IMR-90 (cell line): ENCODE results near the gene ZNF609. TPM values are rescaled to one million over a fixed set of nuclear protein-coding genes. Genes with fewer than 3 reads are reported as not detected.

Experiments used
- ATAC-seq: fragments of 200-7000 bp; cut with Tn5 transposase; 2 replicates; pipeline ENCODE4 v1.9.1; 2020; ENCODE audit warnings: low read depth, mild to moderate bottlenecking, moderate library complexity
- BruUV-seq: library from RNA; stranded (reverse); fragments of 400-500 nt; replicated peaks from 2 replicates; lab custom pipeline; 2021; lab: Mats Ljungman, UMichigan
- CTCF ChIA-PET: fragments of 300-600 bp; formaldehyde crosslinking; extraction: SDS; loops from one replicate; lab custom pipeline; 2021; ENCODE audit warnings: antibody characterized with exemption; lab: Yijun Ruan, JAX
- POLR2A ChIA-PET: fragments of 300-600 bp; sonication (Branson Sonifier 250); formaldehyde crosslinking; loops from one replicate; lab custom pipeline; 2022; ENCODE audit warnings: antibody characterized with exemption; ENCODE audit not compliant: unreplicated experiment; lab: Charles Lee
- DNase-seq: peaks from one replicate; pipeline ENCODE4 v3.0.0; 2013
- H2AFZ ChIP-seq: replicated peaks from 2 replicates; pipeline ENCODE3; 2013; ENCODE audit warnings: low read length, mild to moderate bottlenecking; ENCODE audit not compliant: poor library complexity
- H2AK5ac ChIP-seq: 2 replicates; pipeline ENCODE4 v1.6.1; 2013; ENCODE audit warnings: low read depth, low read length, inconsistent platforms
- H2AK9ac ChIP-seq: replicated peaks from 2 replicates; pipeline ENCODE3; 2013; ENCODE audit warnings: mild to moderate bottlenecking, low read depth, low read length, moderate library complexity; ENCODE audit not compliant: poor library complexity
- H2BK120ac ChIP-seq: 2 replicates; pipeline ENCODE4 v1.6.1; 2013; ENCODE audit warnings: low read depth, low read length, inconsistent platforms
- H2BK15ac ChIP-seq: 3 replicates; pipeline ENCODE4 v1.6.1; 2013; ENCODE audit warnings: low read depth, low read length, inconsistent platforms
- H2BK20ac ChIP-seq: 2 replicates; pipeline ENCODE4 v1.6.1; 2013; ENCODE audit warnings: low read depth, mild to moderate bottlenecking, inconsistent platforms, low read length, moderate library complexity
- H2BK5ac ChIP-seq: 2 replicates; pipeline ENCODE4 v1.6.1; 2013; ENCODE audit warnings: mild to moderate bottlenecking, low read depth, low read length, inconsistent platforms; ENCODE audit not compliant: poor library complexity, severe bottlenecking
- H3K14ac ChIP-seq: replicated peaks from 2 replicates; pipeline ENCODE4 v1.6.1; 2013; ENCODE audit warnings: low read depth, low read length, inconsistent platforms
- H3K18ac ChIP-seq: 2 replicates; pipeline ENCODE4 v1.6.1; 2013; ENCODE audit warnings: low read depth, low read length, control low read depth
- H3K23ac ChIP-seq: 2 replicates; pipeline ENCODE4 v1.6.1; 2013; ENCODE audit warnings: low read depth, low read length, inconsistent platforms
- H3K27ac ChIP-seq: 2 replicates; pipeline ENCODE4 v1.5.1; 2013; ENCODE audit warnings: mild to moderate bottlenecking, control low read depth, low read length; ENCODE audit not compliant: insufficient read depth
- H3K27me3 ChIP-seq: 2 replicates; pipeline ENCODE4 v1.6.1; 2013; ENCODE audit warnings: low read length; ENCODE audit not compliant: control insufficient read depth, insufficient read depth
- H3K36me3 ChIP-seq: 2 replicates; pipeline ENCODE4 v1.6.1; 2013; ENCODE audit warnings: low read length, mixed read lengths; ENCODE audit not compliant: control insufficient read depth, insufficient read depth
- H3K4ac ChIP-seq: 2 replicates; pipeline ENCODE4 v1.6.1; 2013; ENCODE audit warnings: low read depth, low read length, inconsistent platforms
- H3K4me1 ChIP-seq: 2 replicates; pipeline ENCODE4 v1.6.1; 2013; ENCODE audit warnings: low read length, mixed read lengths; ENCODE audit not compliant: control insufficient read depth, insufficient read depth
- H3K4me2 ChIP-seq: 2 replicates; pipeline ENCODE4 v1.6.1; 2013; ENCODE audit warnings: low read depth, mild to moderate bottlenecking, control low read depth, low read length, moderate library complexity
- H3K4me3 ChIP-seq: 2 replicates; pipeline ENCODE4 v1.5.1; 2013; ENCODE audit warnings: low read depth, mild to moderate bottlenecking, control low read depth, low read length, moderate library complexity; ENCODE audit not compliant: insufficient read depth
- H3K56ac ChIP-seq: 2 replicates; pipeline ENCODE4 v1.6.1; 2013; ENCODE audit warnings: low read length, inconsistent platforms; ENCODE audit not compliant: insufficient read depth; ENCODE audit errors: extremely low read depth
- H3K79me1 ChIP-seq, 2 experiments: 2 replicates each; pipeline ENCODE4 v1.6.1; 2013; ENCODE audit warnings: low read length in 2 of 2, inconsistent platforms in 1 of 2, low read depth in 1 of 2
- H3K9ac ChIP-seq: 2 replicates; pipeline ENCODE4 v1.6.1; 2013; ENCODE audit warnings: low read depth, low read length, control low read depth
- H3K9me1 ChIP-seq: 2 replicates; pipeline ENCODE4 v1.6.1; 2013; ENCODE audit warnings: low read length, inconsistent platforms; ENCODE audit not compliant: insufficient read depth
- H3K9me3 ChIP-seq: 2 replicates; pipeline ENCODE4 v1.6.1; 2013; ENCODE audit warnings: low read length; ENCODE audit not compliant: control insufficient read depth, insufficient read depth
- H4K20me1 ChIP-seq: 2 replicates; pipeline ENCODE4 v1.6.1; 2013; ENCODE audit warnings: low read length, inconsistent platforms; ENCODE audit not compliant: insufficient read depth
- H4K5ac ChIP-seq: 2 replicates; pipeline ENCODE4 v1.6.1; 2013; ENCODE audit warnings: mild to moderate bottlenecking, low read depth, low read length, control low read depth
- H4K8ac ChIP-seq, 2 experiments: 2 replicates each; pipeline ENCODE4 v1.6.1; 2013; ENCODE audit warnings: low read depth in 2 of 2, low read length in 2 of 2, control low read depth in 1 of 2, inconsistent platforms in 1 of 2
- H4K91ac ChIP-seq: 2 replicates; pipeline ENCODE4 v1.6.1; 2013; ENCODE audit warnings: low read depth, low read length, inconsistent platforms; ENCODE audit not compliant: insufficient read depth
- BHLHE40 ChIP-seq: fragments of 150-350 bp; IDR thresholded peaks from 2 replicates; pipeline ENCODE4 v1.6.1; 2016; ENCODE audit warnings: mild to moderate bottlenecking, low read depth, low read length
- CEBPB ChIP-seq: IDR thresholded peaks from 2 replicates; pipeline ENCODE4 v1.6.1; 2012; ENCODE audit warnings: low read depth, low read length, improper control_type of control experiment
- CHD1 ChIP-seq: IDR thresholded peaks from 2 replicates; pipeline ENCODE4 v1.6.1; 2012; ENCODE audit warnings: low read depth, low read length, improper control_type of control experiment
- CTCF ChIP-seq: conservative IDR thresholded peaks from 2 replicates; pipeline ENCODE4 v1.5.1; 2012; ENCODE audit warnings: mild to moderate bottlenecking, low read depth, low read length, improper control_type of control experiment
- ELK1 ChIP-seq: fragments of 150-350 bp; IDR thresholded peaks from 2 replicates; pipeline ENCODE4 v1.6.1; 2016; ENCODE audit warnings: low read depth, mild to moderate bottlenecking, low read length, moderate library complexity, borderline replicate concordance
- FOS ChIP-seq: fragments of 150-350 bp; IDR thresholded peaks from 2 replicates; pipeline ENCODE4 v1.6.1; 2016; ENCODE audit warnings: low read depth, low read length
- MAFK ChIP-seq: IDR thresholded peaks from 2 replicates; pipeline ENCODE4 v1.6.1; 2012; ENCODE audit warnings: low read depth, low read length, improper control_type of control experiment
- MAZ ChIP-seq: IDR thresholded peaks from 2 replicates; pipeline ENCODE4 v1.6.1; 2012; ENCODE audit warnings: low read depth, mild to moderate bottlenecking, low read length, improper control_type of control experiment, moderate library complexity, borderline replicate concordance
- MXI1 ChIP-seq: IDR thresholded peaks from 2 replicates; pipeline ENCODE4 v1.6.1; 2012; ENCODE audit warnings: low read depth, mild to moderate bottlenecking, low read length, moderate library complexity, borderline replicate concordance
- NFE2L2 ChIP-seq: fragments of 150-350 bp; IDR thresholded peaks from 2 replicates; pipeline ENCODE4 v1.6.1; 2016; ENCODE audit warnings: low read depth, mild to moderate bottlenecking, low read length
- POLR2A ChIP-seq: IDR thresholded peaks from 2 replicates; pipeline ENCODE4 v1.6.1; 2012; ENCODE audit warnings: mild to moderate bottlenecking, low read depth, low read length
- RAD21 ChIP-seq: IDR thresholded peaks from 2 replicates; pipeline ENCODE4 v1.6.1; 2012; ENCODE audit warnings: low read length, improper control_type of control experiment
- RFX5 ChIP-seq: IDR thresholded peaks from 2 replicates; pipeline ENCODE4 v1.8.0; 2012; ENCODE audit warnings: low read depth, mild to moderate bottlenecking, low read length, moderate library complexity
- SMC3 ChIP-seq: fragments of 150-350 bp; IDR thresholded peaks from 2 replicates; pipeline ENCODE4 v1.6.1; 2016; ENCODE audit warnings: low read depth, mild to moderate bottlenecking, antibody characterized with exemption, low read length, moderate library complexity
- USF2 ChIP-seq: fragments of 150-350 bp; IDR thresholded peaks from 2 replicates; pipeline ENCODE4 v1.6.1; 2017; ENCODE audit warnings: mild to moderate bottlenecking, antibody characterized with exemption, low read length, low read depth
- WGBS, 2 experiments: methylation state at CpG; one replicate each; pipeline versions ENCODE4 v1.1.5 to v1.1.7; 2013; ENCODE audit warnings: missing lambda C conversion rate in 2 of 2; ENCODE audit not compliant: insufficient read length in 1 of 2; ENCODE audit errors: extremely low coverage in 2 of 2; 5-methylcytosine and 5-hydroxymethylcytosine counted together
- dilution Hi-C: fragments of 300-500 bp; cut with HindIII; formaldehyde crosslinking; loops from one replicate; pipeline ENCODE4 v1.14.3; 2018; ENCODE audit warnings: low sequenced_read_pairs; ENCODE audit not compliant: unreplicated experiment
- in situ Hi-C: fragments of 300-500 bp; cut with MboI; formaldehyde crosslinking; loops from 3 replicates; pipeline ENCODE4 v1.14.3; 2019; ENCODE audit warnings: low sequenced_read_pairs, inconsistent platforms, mixed read lengths
- intact Hi-C: fragments of 100-400 bp; cut with micrococcal nuclease; formaldehyde crosslinking; loops from 2 replicates; pipeline ENCODE4 v1.10.0; 2022
- polyA plus RNA-seq, 3 experiments: library from polyadenylated mRNA; depleted of rRNA; stranded (reverse); fragments of >200 nt; gene quantifications; 2 replicates each; pipeline ENCODE4 v1.2.3, GENCODE V29; 2012; ENCODE audit warnings: low replicate concordance in 1 of 3
- total RNA-seq: library from RNA; depleted of rRNA; stranded (reverse); fragments of >200 nt; gene quantifications from 2 replicates; pipeline ENCODE4 v1.2.3, GENCODE V29; 2012

The ZNF609 gene
- total and polyA plus RNA-seq, 2 of the 4 experiments (the other 2 are of a cell fraction), result 10.4 to 12.5 TPM

GRCh38 chr15:64687688-64688087 lies 227.3 kb downstream of the ZNF609 start:
- Histone ChIP-seq H4K20me1 (peaks cover 11% of the 10 kb centered on the region), H2BK120ac (no peak overlapping the region), H2AK9ac (no peak overlapping the region), H3K4ac (no peak overlapping the region), H3K14ac (no peak overlapping the region), H4K5ac (no peak overlapping the region), H3K4me1 (peaks cover 1% of the 10 kb centered on the region), H4K91ac (no peak overlapping the region), H3K18ac (no peak overlapping the region), H3K27me3 (no peaks in the 10 kb centered on the region), H3K56ac (no peak overlapping the region), H3K9me1 (peaks cover 1% of the 10 kb centered on the region), H2AK5ac (no peak overlapping the region), H3K36me3 (peaks cover 67% of the 10 kb centered on the region), H3K4me2 (no peak overlapping the region), H3K27ac (no peak overlapping the region), H4K8ac (no peak overlapping the region), H2BK5ac (no peak overlapping the region), H3K4me3 (no peak overlapping the region), H2BK20ac (no peak overlapping the region), H2AFZ (no peak overlapping the region), H2BK15ac (no peak overlapping the region), H3K79me1 (peaks cover 26 to 44% of the 10 kb centered on the region in 2 experiments), H3K9ac (no peak overlapping the region), H3K9me3 (no peaks in the 10 kb centered on the region), H3K23ac (no peak overlapping the region)
- ATAC-seq (no peak), DNase-seq (no peak)
- CTCF ChIA-PET, result interaction anchor here (1.4 to 1.9 kb wide), 2 partner anchors 13 to 40 kb away, joined by 4 to 16 read pairs; no protein-coding TSS in a partner anchor
- dilution Hi-C loops, result no loop called here
- POLR2A ChIA-PET, result no interaction called here
- no CpG with 5 or more reads among the region's 3 CpGs for WGBS, 2 experiments
- in situ Hi-C loops, result no loop called here
- intact Hi-C loops, result loop anchor here (2.0 kb wide), 1 partner anchor 123 kb away; no protein-coding TSS in a partner anchor
- BruUV-seq, result TSS peak; percentile 94
- no peak for TF ChIP-seq RFX5
- no peak for TF ChIP-seq ELK1
- no peak for TF ChIP-seq MAFK
- no peak for TF ChIP-seq SMC3
- no peak for TF ChIP-seq POLR2A
- TF ChIP-seq NFE2L2, result no peak
- no peak for TF ChIP-seq BHLHE40
- no peak for TF ChIP-seq MAZ
- TF ChIP-seq CTCF, result no peak
- no peak for TF ChIP-seq USF2
- TF ChIP-seq FOS, result no peak
- TF ChIP-seq CHD1, result no peak
- no peak for TF ChIP-seq CEBPB
- no peak for TF ChIP-seq RAD21
- TF ChIP-seq MXI1, result no peak
